Stimulated activated CD8-positive, alpha-beta memory T cell treated with anti-CD3 and anti-CD28 coated beads, Interleukin-4, amount 100 ng/mL, for 24 hours (primary cell): ENCODE data around the gene NHS.

ENCODE experiments used
- DNase-seq: peaks from one replicate; pipeline ENCODE4 v3.0.0-alpha.2; 2020; ENCODE audit warnings: low read depth

Gene NHS

GRCh38 chrX:17588303-17588702, 213.3 kb downstream of the NHS start:
- no peak for DNase-seq

GRCh38 chrX:17590892-17591740, 216.1 kb downstream of the NHS start:
- DNase-seq = peak; percentile 2

- no peak for DNase-seq
Measured at GRCh38 chrX:17591741-17592110, 216.7 kb downstream of the NHS start.

DNA sequence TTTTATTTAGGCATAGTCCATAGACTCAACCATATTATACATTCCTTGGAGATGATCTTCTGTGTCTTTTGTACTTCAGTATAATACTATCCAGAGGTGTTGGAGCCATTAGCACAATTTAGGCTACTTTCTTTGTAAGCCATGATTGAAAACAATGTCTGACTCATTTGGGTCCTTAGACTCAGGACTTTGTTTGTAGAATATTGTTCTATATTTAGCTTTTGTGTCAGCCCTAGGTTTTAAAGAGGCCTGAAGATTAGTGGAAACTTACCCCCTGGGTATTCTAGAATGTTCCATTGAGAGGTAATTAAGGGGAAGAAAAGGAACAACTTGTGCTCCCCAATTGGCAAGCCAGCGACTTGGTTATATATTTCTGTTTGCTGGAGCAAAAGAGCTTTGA, 217.1 kb downstream of the NHS start:
- no peak for DNase-seq

- DNase-seq = no peak
Measured at GRCh38 chrX:17594693-17595092, 219.7 kb downstream of the NHS start.

- DNase-seq = no peak
Measured at GRCh38 chrX:17595456-17596035, 220.5 kb downstream of the NHS start.

DNA sequence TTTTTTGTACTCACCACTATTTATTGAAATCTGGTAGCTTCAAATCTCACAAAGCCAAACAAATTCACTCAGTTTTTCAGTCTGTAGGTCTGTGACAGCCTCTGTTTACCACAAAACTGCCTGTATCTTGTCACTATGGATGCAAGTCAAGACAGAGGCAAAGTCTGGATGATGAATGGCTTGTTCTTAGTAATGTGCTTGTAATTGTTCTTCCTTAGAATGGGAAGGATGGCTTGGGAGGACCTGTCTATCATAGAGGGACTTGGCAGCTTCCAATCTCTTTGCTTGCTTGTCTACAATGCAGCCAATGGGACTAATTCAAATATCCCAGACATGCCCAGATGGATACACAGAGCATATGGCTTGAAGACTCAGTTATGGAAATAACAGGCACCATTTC, 221.1 kb downstream of the NHS start:
- DNase-seq = no peak

DNA sequence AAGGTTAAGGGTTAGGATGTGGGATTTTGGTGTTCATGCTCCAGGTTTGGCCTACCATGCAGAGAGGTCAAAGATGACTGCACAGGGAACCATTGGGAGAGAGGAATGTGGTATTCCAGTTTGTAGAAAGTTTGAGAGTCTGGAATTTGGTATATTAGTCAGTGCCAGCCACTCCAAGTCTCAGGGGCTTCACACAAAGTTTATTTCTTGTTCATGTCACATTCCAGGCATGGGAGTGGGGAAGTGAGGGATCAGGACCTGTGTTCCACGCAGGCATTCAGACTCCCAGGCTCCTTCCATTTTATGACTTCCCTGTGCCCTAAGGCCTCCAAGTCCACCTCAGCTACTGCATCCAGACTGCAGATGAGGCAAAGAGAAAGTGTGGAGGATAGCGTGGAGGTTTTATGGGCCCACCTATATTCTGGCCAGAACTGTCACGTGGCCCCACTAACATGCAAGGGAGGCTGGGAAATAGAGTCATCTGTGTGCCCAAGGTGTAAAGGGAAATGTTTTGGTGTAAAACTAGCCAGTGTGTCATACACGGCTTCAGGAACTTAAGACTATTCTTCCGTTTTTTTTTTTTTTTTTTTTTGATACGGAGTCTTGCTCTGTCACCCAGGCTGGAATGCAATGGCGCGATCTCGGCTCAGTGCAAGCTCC, 221.7 kb downstream of the NHS start:
- no peak for DNase-seq

GRCh38 chrX:17597327-17597726, 222.3 kb downstream of the NHS start:
- DNase-seq = no peak

GRCh38 chrX:17597836-17598439, 222.9 kb downstream of the NHS start:
- DNase-seq = no peak

GRCh38 chrX:17601441-17602200, 226.6 kb downstream of the NHS start:
- no peak for DNase-seq

GRCh38 chrX:17602245-17602644, 227.2 kb downstream of the NHS start:
- DNase-seq = no peak

DNA sequence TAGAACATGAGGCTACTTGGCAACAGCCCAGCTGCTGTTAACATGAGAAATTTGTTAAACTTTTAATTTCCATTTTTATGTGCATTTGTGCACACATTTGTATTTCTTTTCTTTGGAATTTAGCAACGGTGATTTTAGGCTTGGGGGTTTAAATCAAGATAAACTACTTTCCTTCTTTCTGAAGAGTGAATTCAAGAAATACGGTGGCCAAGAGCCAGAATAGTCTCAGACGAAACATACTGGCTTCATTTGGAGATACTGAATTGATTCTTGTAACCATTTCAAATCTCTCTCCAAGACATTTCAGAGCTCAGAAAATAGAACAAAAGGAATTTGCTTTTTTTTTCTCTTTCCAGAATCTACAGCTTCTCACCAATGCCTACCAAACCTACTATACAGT, 228.2 kb downstream of the NHS start:
- no peak for DNase-seq

- DNase-seq = no peak
Measured at GRCh38 chrX:17605676-17606075, 230.7 kb downstream of the NHS start.

- no peak for DNase-seq
Measured at GRCh38 chrX:17606231-17606630, 231.2 kb downstream of the NHS start.

DNA sequence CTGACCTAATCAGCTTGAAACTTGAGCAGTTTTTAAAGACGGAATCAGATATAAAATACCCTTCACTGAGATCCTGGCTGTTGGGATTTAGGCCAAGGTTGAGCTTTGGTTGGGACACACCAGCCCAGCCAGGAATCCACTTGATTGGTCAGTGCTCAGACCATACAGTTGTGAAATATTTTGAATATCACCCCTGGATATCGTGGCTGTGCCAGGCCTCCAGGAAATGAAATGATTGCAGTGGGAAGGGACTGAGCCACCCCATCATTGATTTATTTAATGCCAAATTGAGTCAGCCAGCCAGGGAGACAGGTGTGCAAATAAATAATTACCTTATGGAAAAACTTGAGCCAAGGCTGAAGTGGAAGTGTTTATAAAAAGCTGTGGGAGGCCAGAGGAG, 233.9 kb downstream of the NHS start:
- DNase-seq = no peak

GRCh38 chrX:17610788-17611187, 235.8 kb downstream of the NHS start:
- DNase-seq = no peak

DNA sequence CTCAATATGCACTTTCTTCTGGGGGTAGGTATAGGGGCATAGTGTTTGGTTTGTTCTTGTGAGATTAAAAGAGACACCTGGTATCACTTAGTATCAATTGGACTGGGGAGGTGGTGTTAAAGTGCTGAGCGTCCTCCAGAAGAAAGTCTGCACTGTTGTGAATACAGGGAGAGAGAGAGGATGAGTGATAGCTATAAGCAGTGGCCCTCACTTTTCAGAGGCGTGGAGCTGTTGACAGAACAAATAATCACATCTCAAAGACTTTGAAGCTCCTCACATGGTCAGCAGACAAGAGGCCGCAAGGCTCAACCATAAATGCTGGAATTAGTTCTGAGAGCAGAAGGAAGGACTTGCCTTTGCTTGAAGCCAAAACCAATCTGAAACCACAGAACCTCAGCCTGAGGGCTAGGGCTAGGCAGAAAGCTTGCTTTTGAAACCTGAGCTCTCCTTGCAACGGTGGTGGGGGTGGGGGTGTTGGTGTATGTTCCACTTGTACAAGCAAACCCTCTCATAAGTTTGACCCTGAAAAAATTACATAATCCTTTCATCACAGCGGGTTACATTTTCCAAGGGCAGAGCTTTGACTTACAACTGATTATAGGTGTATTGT, 239.1 kb downstream of the NHS start:
- no peak for DNase-seq

DNA sequence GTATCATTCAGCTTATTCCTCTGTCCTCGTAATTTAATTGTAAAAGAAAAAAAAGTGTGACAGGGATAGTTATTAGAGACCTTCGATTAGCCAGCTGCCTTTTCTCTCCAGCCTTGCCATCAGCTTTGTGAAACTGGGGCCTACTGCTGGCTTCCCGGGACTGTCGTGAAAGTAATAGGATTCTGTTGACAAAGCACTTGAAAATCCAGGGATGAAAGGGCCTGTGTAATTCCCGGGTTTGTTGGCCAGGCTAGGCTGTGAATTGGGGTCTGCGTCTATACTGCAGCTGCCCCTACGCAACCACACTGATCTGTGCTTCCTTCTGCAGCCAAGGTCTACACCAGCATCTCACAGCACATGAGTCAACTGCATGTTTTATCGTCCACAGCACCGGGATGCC, 241.9 kb downstream of the NHS start:
- no peak for DNase-seq

DNA sequence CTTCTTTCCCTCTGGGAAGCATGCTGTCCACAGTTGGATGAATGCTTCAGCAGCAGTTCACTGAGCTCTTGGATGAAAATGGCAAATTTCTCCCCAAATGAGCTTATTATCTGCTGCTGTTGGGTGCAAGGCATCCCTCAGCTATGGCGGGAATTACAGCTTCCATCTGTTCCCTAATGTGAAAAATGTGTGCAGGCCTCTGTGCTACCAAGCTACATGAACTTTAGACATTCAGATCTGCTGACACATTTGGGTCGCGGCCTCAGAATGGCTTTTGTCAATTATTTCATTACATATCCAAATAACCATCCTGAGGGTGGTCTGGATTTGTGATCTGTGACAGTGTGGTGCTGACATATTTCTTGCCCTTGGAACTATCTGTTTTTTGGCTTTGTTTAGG, 242.8 kb downstream of the NHS start:
- no peak for DNase-seq

- DNase-seq = no peak
Measured at GRCh38 chrX:17621566-17622270, 246.7 kb downstream of the NHS start.
